Stomach (tissue), 4 donors: ENCODE data around the gene KCNJ18.
"Not testable (repeated sequence)": the region's sequence is repeated elsewhere in the genome, so short reads cannot be mapped to it uniquely, and the experiment has no call there.

Experiments used
- CTCF ChIP-seq, 7 experiments: fragments of 450-650 bp in 4 of 7; fragments of 200-600 bp in 3 of 7; sonication (generic) in 3 of 7; IDR thresholded peaks; one replicate each; pipeline ENCODE4 v1.5.1; 2016 to 2019; ENCODE audit warnings: antibody characterized with exemption in 7 of 7, control low read depth in 2 of 7, mild to moderate bottlenecking in 1 of 7
- EP300 ChIP-seq: sonication (generic); formaldehyde crosslinking; IDR thresholded peaks from one replicate; pipeline ENCODE4 v1.6.1; 2017; ENCODE audit warnings: antibody characterized with exemption
- POLR2A ChIP-seq, 4 donors: fragments of 450-650 bp; IDR thresholded peaks; one replicate each; pipeline ENCODE4 v1.6.1; 2016; ENCODE audit warnings: antibody characterized with exemption in 4 of 4, control low read depth in 2 of 4, mild to moderate bottlenecking in 1 of 4, moderate library complexity in 1 of 4
- POLR2AphosphoS5 ChIP-seq, 3 donors: sonication (generic); formaldehyde crosslinking; IDR thresholded peaks; one replicate each; pipeline ENCODE4 v1.6.1; 2016; ENCODE audit warnings: antibody characterized with exemption in 3 of 3

- TF ChIP-seq POLR2A (IDR thresholded peaks at IDR 0.05); POLR2AphosphoS5 (IDR thresholded peaks at IDR 0.05); CTCF (IDR thresholded peaks at IDR 0.05); EP300: not testable (repeated sequence)
Observed at GRCh38 chr17:21665935-21666493, 26.3 kb upstream of the KCNJ18 start.
